Endothelial cell of umbilical vein (primary cell): Measurements from ENCODE around the gene GGACT.

Experiments used
- EZH2 ChIP-seq: IDR thresholded peaks from 2 replicates; pipeline ENCODE4 v1.6.1; 2012; ENCODE audit warnings: borderline replicate concordance, low read depth, mild to moderate bottlenecking, moderate library complexity, low read length, inconsistent platforms; ENCODE audit not compliant: severe bottlenecking
- FOS ChIP-seq: IDR thresholded peaks from 2 replicates; pipeline ENCODE4 v1.6.1; 2011; ENCODE audit warnings: mild to moderate bottlenecking, low read length, moderate library complexity, borderline replicate concordance; ENCODE audit not compliant: insufficient read depth
- JUN ChIP-seq: IDR thresholded peaks from 2 replicates; pipeline ENCODE4 v1.6.1; 2011; ENCODE audit warnings: borderline replicate concordance, low read depth; ENCODE audit not compliant: insufficient read length, insufficient read depth
- MYC ChIP-seq: IDR thresholded peaks from one replicate; pipeline ENCODE4 v1.6.1; 2011; ENCODE audit warnings: mild to moderate bottlenecking, low read depth, low read length
- POLR2A ChIP-seq: IDR thresholded peaks from 2 replicates; pipeline ENCODE4 v1.6.1; 2012; ENCODE audit warnings: low read depth, mild to moderate bottlenecking, control low read depth, low read length
- POLR2AphosphoS5 ChIP-seq: IDR thresholded peaks from 2 replicates; pipeline ENCODE4 v1.6.1; 2012; ENCODE audit warnings: low read depth, mild to moderate bottlenecking, control low read depth, low read length, moderate library complexity; ENCODE audit not compliant: insufficient read depth
- TF ChIP-seq, protein P1 (sequence below), 2 donors: IDR thresholded peaks; 1 replicate in 1 of 2; 2 replicates in 1 of 2; pipeline ENCODE4 v1.5.1; 2011; ENCODE audit warnings: low read length in 2 of 2, mild to moderate bottlenecking in 2 of 2, moderate library complexity in 2 of 2, control low read depth in 1 of 2, inconsistent platforms in 1 of 2, low read depth in 1 of 2; ENCODE audit not compliant: insufficient read depth in 1 of 2; ENCODE audit errors: extremely low read depth in 1 of 2
- TF ChIP-seq, protein P2 (sequence below): IDR thresholded peaks from 2 replicates; pipeline ENCODE4 v1.6.1; 2011; ENCODE audit not compliant: insufficient read depth, insufficient read length

DNA sequence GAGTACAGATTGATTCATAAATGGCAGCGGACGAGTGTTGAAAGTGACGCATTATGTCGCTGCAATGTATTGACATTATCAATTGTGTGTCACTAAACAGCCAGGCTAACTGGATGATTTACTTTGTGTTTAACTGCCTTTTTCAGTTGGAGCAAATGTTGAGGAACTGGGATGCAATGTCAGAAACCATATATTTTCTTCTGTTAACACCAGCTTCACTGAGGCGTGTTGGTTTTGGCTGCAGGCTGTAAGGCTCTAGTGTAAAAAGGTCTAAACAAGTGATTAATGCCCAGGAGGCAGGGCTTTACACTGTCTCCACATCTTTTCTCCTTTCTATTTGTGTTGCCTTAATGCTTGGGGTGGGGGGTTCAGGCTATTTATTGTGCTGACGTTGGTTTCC is 80.1 kb downstream of the GGACT start:
- TF ChIP-seq, protein P1, sequence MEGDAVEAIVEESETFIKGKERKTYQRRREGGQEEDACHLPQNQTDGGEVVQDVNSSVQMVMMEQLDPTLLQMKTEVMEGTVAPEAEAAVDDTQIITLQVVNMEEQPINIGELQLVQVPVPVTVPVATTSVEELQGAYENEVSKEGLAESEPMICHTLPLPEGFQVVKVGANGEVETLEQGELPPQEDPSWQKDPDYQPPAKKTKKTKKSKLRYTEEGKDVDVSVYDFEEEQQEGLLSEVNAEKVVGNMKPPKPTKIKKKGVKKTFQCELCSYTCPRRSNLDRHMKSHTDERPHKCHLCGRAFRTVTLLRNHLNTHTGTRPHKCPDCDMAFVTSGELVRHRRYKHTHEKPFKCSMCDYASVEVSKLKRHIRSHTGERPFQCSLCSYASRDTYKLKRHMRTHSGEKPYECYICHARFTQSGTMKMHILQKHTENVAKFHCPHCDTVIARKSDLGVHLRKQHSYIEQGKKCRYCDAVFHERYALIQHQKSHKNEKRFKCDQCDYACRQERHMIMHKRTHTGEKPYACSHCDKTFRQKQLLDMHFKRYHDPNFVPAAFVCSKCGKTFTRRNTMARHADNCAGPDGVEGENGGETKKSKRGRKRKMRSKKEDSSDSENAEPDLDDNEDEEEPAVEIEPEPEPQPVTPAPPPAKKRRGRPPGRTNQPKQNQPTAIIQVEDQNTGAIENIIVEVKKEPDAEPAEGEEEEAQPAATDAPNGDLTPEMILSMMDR (IDR thresholded peaks at IDR 0.05; ENCODE audit: extremely low read depth in 1 of 2, insufficient read depth in 1 of 2, low read depth in 1 of 2, low read length in 2 of 2), result no peak
- no peak for TF ChIP-seq EZH2
- TF ChIP-seq POLR2AphosphoS5, result no peak
- no peak for TF ChIP-seq POLR2A
- TF ChIP-seq, protein P2, sequence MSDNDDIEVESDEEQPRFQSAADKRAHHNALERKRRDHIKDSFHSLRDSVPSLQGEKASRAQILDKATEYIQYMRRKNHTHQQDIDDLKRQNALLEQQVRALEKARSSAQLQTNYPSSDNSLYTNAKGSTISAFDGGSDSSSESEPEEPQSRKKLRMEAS, result no peak
- no peak for TF ChIP-seq MYC
- TF ChIP-seq FOS, result no peak
- no peak for TF ChIP-seq JUN
